H9 (cell line): Measurements from ENCODE around the gene RECQL. TPM values are rescaled to one million over a fixed set of nuclear protein-coding genes. Genes with fewer than 3 reads are reported as not detected.

Experiments
- DNase-seq: peaks from one replicate; pipeline ENCODE4 v3.0.0-alpha.2; 2017
- H2AFZ ChIP-seq: one replicate; pipeline ENCODE4 v1.6.1; 2013; ENCODE audit warnings: mild to moderate bottlenecking, low read length, control low read depth, moderate library complexity
- H2AK5ac ChIP-seq: 2 replicates; pipeline ENCODE4 v1.6.1; 2013; ENCODE audit warnings: low read length, control low read depth, mixed read lengths; ENCODE audit not compliant: insufficient read length
- H2BK120ac ChIP-seq: one replicate; pipeline ENCODE4 v1.6.1; 2013; ENCODE audit warnings: low read depth, mild to moderate bottlenecking, low read length, control low read depth, inconsistent platforms; ENCODE audit not compliant: poor library complexity, severe bottlenecking
- H2BK12ac ChIP-seq: 2 replicates; pipeline ENCODE4 v1.6.1; 2013; ENCODE audit warnings: low read length, control low read depth, mixed read lengths, low read depth; ENCODE audit not compliant: insufficient read length
- H2BK15ac ChIP-seq: 2 replicates; pipeline ENCODE4 v1.6.1; 2013; ENCODE audit warnings: low read depth, low read length, control low read depth
- H2BK20ac ChIP-seq: one replicate; pipeline ENCODE4 v1.6.1; 2013; ENCODE audit warnings: low read depth, mild to moderate bottlenecking, low read length, control low read depth, inconsistent platforms; ENCODE audit not compliant: poor library complexity, severe bottlenecking
- H2BK5ac ChIP-seq: 2 replicates; pipeline ENCODE4 v1.6.1; 2013; ENCODE audit warnings: low read length, control low read depth, mixed read lengths; ENCODE audit not compliant: insufficient read length
- H3K14ac ChIP-seq: 2 replicates; pipeline ENCODE4 v1.6.1; 2013; ENCODE audit warnings: low read length, control low read depth; ENCODE audit not compliant: insufficient read depth
- H3K18ac ChIP-seq: 2 replicates; pipeline ENCODE4 v1.6.1; 2013; ENCODE audit warnings: low read depth, mild to moderate bottlenecking, mixed read lengths, low read length, control low read depth; ENCODE audit not compliant: insufficient read length
- H3K23ac ChIP-seq: 2 replicates; pipeline ENCODE4 v1.6.1; 2013; ENCODE audit warnings: low read length, control low read depth, mixed read lengths, low read depth; ENCODE audit not compliant: insufficient read length
- H3K23me2 ChIP-seq: 2 replicates; pipeline ENCODE4 v1.6.1; 2013; ENCODE audit warnings: low read depth, mild to moderate bottlenecking, mixed read lengths, low read length, control low read depth; ENCODE audit not compliant: insufficient read length, poor library complexity, severe bottlenecking
- H3K27ac ChIP-seq: 2 replicates; pipeline ENCODE4 v1.5.1; 2013; ENCODE audit warnings: low read length, control low read depth, mixed read lengths, low read depth; ENCODE audit not compliant: insufficient read length
- H3K27me3 ChIP-seq: 2 replicates; pipeline ENCODE4 v1.6.1; 2013; ENCODE audit warnings: low read length, control low read depth, inconsistent platforms; ENCODE audit not compliant: insufficient read depth
- H3K4ac ChIP-seq: 2 replicates; pipeline ENCODE4 v1.6.1; 2013; ENCODE audit warnings: low read depth, mild to moderate bottlenecking, control low read depth, inconsistent platforms, low read length, moderate library complexity
- H3K4me1 ChIP-seq: 2 replicates; pipeline ENCODE4 v1.6.1; 2013; ENCODE audit warnings: low read length, control low read depth, inconsistent platforms; ENCODE audit not compliant: insufficient read depth
- H3K4me2 ChIP-seq: 2 replicates; pipeline ENCODE4 v1.6.1; 2013; ENCODE audit warnings: low read length, control low read depth, mixed read lengths; ENCODE audit not compliant: insufficient read length, insufficient read depth
- H3K56ac ChIP-seq: 2 replicates; pipeline ENCODE4 v1.6.1; 2013; ENCODE audit warnings: low read depth, mild to moderate bottlenecking, mixed read lengths, low read length, control low read depth; ENCODE audit not compliant: insufficient read length
- H3K79me1 ChIP-seq: 2 replicates; pipeline ENCODE4 v1.6.1; 2013; ENCODE audit warnings: low read depth, mild to moderate bottlenecking, moderate library complexity, low read length, control low read depth, inconsistent platforms; ENCODE audit not compliant: insufficient read depth, poor library complexity, severe bottlenecking
- H3K79me2 ChIP-seq: 2 replicates; pipeline ENCODE4 v1.6.1; 2013; ENCODE audit warnings: low read length, control low read depth, inconsistent platforms; ENCODE audit not compliant: insufficient read depth
- H3K9ac ChIP-seq: 2 replicates; pipeline ENCODE4 v1.6.1; 2013; ENCODE audit warnings: low read length, control low read depth, mixed read lengths; ENCODE audit not compliant: insufficient read length; ENCODE audit errors: extremely low read depth
- H3K9me3 ChIP-seq: one replicate; pipeline ENCODE4 v1.6.1; 2013; ENCODE audit warnings: low read depth, low read length, inconsistent platforms; ENCODE audit not compliant: control insufficient read depth
- H3T11ph ChIP-seq: one replicate; pipeline ENCODE4 v1.6.1; 2013; ENCODE audit warnings: mild to moderate bottlenecking, low read length, control low read depth, inconsistent platforms
- H4K20me1 ChIP-seq: one replicate; pipeline ENCODE4 v1.6.1; 2013; ENCODE audit not compliant: control insufficient read depth, insufficient read length, insufficient read depth
- H4K5ac ChIP-seq: 2 replicates; pipeline ENCODE4 v1.6.1; 2013; ENCODE audit warnings: low read depth, mild to moderate bottlenecking, mixed read lengths, low read length, control low read depth; ENCODE audit not compliant: insufficient read length
- H4K8ac ChIP-seq: replicated peaks from 2 replicates; pipeline ENCODE4 v1.6.1; 2013; ENCODE audit warnings: low read length, control low read depth, mixed read lengths, low read depth; ENCODE audit not compliant: insufficient read length
- H4K91ac ChIP-seq: 2 replicates; pipeline ENCODE4 v1.6.1; 2013; ENCODE audit warnings: low read depth, mild to moderate bottlenecking, moderate library complexity, mixed read lengths, low read length, control low read depth; ENCODE audit not compliant: insufficient read length
- H3K27ac Mint-ChIP-seq, 3 experiments: 2 replicates in 2 of 3; 3 replicates in 1 of 3; pipeline ENCODE4 v1.8.0; 2020 to 2021; ENCODE audit warnings: mixed read lengths in 3 of 3, mild to moderate bottlenecking in 1 of 3, moderate library complexity in 1 of 3
- H3K27me3 Mint-ChIP-seq: 2 replicates; pipeline ENCODE4 v1.8.0; 2021; ENCODE audit warnings: low read depth, mild to moderate bottlenecking, moderate library complexity, mixed read lengths
- H3K36me3 Mint-ChIP-seq, 3 experiments: 2 replicates in 2 of 3; 3 replicates in 1 of 3; pipeline ENCODE4 v1.8.0; 2020 to 2021; ENCODE audit warnings: low read depth in 3 of 3, mixed read lengths in 3 of 3; ENCODE audit not compliant: insufficient read depth in 1 of 3
- H3K4me1 Mint-ChIP-seq, 2 experiments: 2 replicates each; pipeline ENCODE4 v1.8.0; 2020; ENCODE audit warnings: mixed read lengths in 2 of 2
- H3K4me3 Mint-ChIP-seq, 2 experiments: 2 replicates in 1 of 2; 3 replicates in 1 of 2; pipeline ENCODE4 v1.8.0; 2020 to 2021; ENCODE audit warnings: mild to moderate bottlenecking in 2 of 2, mixed read lengths in 2 of 2, moderate library complexity in 1 of 2
- H3K9me3 Mint-ChIP-seq, 2 experiments: 2 replicates in 1 of 2; 3 replicates in 1 of 2; pipeline ENCODE4 v1.8.0; 2020; ENCODE audit warnings: mild to moderate bottlenecking in 2 of 2, mixed read lengths in 2 of 2, moderate library complexity in 1 of 2
- WGBS: extraction: QIAGEN DNeasy Blood & Tissue Kit; methylation state at CpG from one replicate; pipeline ENCODE4 v1.1.7; 2013; ENCODE audit warnings: missing lambda C conversion rate, low lambda C conversion rate, mixed read lengths; ENCODE audit not compliant: insufficient read length; ENCODE audit errors: extremely low coverage; 5-methylcytosine and 5-hydroxymethylcytosine counted together
- total RNA-seq: library from RNA; stranded (reverse); gene quantifications from 2 replicates; pipeline ENCODE4 v1.2.1, GENCODE V29; 2021
- TF ChIP-seq, protein P1 (sequence below): fragments of 200-600 bp; sonication (generic); conservative IDR thresholded peaks from 3 replicates; pipeline ENCODE4 v1.8.0; 2021; ENCODE audit warnings: antibody characterized with exemption, mild to moderate bottlenecking

The RECQL gene
- total RNA-seq, 1 experiment from 2014 or later, result 41.0 TPM

DNA sequence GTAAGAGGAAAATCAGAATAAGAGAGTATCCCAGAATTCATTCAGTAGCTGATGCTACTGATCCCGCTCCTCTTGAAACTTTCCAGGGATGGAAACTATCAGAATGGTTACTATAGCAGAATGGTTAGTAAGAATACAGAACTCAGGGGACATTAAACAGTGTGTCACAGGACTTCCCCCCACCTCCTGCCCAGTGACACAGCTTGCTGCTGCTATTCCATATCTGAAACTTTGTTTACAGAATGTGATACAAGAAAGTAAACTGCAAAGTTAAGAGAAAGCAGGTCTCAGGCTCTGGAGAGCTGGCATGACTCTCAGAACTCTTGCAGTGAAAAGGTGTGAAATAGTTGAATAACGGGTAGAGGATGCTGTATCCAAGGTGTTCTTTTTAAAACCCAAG is 28.0 kb upstream of the RECQL start:
- WGBS, result no CpG with 5 or more reads among the region's 2 CpGs
- no peaks in the 10 kb centered on the region for H3K36me3 Mint-ChIP-seq
- H3K27me3 ChIP-seq, result peaks cover 5% of the 10 kb centered on the region; the same call in 1 of the 2 replicates

More for the DNA sequence above, 28.0 kb upstream of the RECQL start:
- no peak overlapping the region for H3K23ac ChIP-seq
- no peak overlapping the region for H3K4ac ChIP-seq
- H3T11ph ChIP-seq, result no peak overlapping the region
- peaks cover 8% of the 10 kb centered on the region for H3K23me2 ChIP-seq
- H3K14ac ChIP-seq, result no peak overlapping the region
- H3K79me1 ChIP-seq, result no peaks in the 10 kb centered on the region
- no peaks in the 10 kb centered on the region for H3K4me1 ChIP-seq
- peaks cover 71% of the 10 kb centered on the region for H3K27me3 Mint-ChIP-seq
- H2AK5ac ChIP-seq, result no peak overlapping the region
- H3K4me3 Mint-ChIP-seq, result no peak overlapping the region
- H3K4me1 Mint-ChIP-seq, result peaks cover 5 to 12% of the 10 kb centered on the region in 2 experiments
- no peaks in the 10 kb centered on the region for H3K79me2 ChIP-seq
- H3K56ac ChIP-seq, result no peak overlapping the region
- H3K9ac ChIP-seq, result no peak overlapping the region
- no peak overlapping the region for H2BK15ac ChIP-seq
- TF ChIP-seq, protein P1, sequence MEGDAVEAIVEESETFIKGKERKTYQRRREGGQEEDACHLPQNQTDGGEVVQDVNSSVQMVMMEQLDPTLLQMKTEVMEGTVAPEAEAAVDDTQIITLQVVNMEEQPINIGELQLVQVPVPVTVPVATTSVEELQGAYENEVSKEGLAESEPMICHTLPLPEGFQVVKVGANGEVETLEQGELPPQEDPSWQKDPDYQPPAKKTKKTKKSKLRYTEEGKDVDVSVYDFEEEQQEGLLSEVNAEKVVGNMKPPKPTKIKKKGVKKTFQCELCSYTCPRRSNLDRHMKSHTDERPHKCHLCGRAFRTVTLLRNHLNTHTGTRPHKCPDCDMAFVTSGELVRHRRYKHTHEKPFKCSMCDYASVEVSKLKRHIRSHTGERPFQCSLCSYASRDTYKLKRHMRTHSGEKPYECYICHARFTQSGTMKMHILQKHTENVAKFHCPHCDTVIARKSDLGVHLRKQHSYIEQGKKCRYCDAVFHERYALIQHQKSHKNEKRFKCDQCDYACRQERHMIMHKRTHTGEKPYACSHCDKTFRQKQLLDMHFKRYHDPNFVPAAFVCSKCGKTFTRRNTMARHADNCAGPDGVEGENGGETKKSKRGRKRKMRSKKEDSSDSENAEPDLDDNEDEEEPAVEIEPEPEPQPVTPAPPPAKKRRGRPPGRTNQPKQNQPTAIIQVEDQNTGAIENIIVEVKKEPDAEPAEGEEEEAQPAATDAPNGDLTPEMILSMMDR, result no peak
- H2BK120ac ChIP-seq, result no peak overlapping the region
- DNase-seq, result no peak
- H4K20me1 ChIP-seq, result no peaks in the 10 kb centered on the region
- no peak overlapping the region for H2BK5ac ChIP-seq
- H3K27ac Mint-ChIP-seq, result no peak overlapping the region
- no peak overlapping the region for H3K4me2 ChIP-seq
- H3K18ac ChIP-seq, result no peak overlapping the region
- no peak overlapping the region for H2AFZ ChIP-seq
- no peak overlapping the region for H2BK20ac ChIP-seq
- H3K9me3 ChIP-seq, result no peaks in the 10 kb centered on the region
- H4K91ac ChIP-seq, result no peak overlapping the region
- H3K9me3 Mint-ChIP-seq, result no peaks in the 10 kb centered on the region
- H4K5ac ChIP-seq, result no peak overlapping the region
- no peak overlapping the region for H4K8ac ChIP-seq
- H3K27ac ChIP-seq, result no peak overlapping the region
- no peak overlapping the region for H2BK12ac ChIP-seq
